Kasumi-1 (cell line): ENCODE data around the gene ODAM.
"Not testable (repeated sequence)": the region's sequence is repeated elsewhere in the genome, so short reads cannot be mapped to it uniquely, and the experiment has no call there.

ENCODE experiments used
- DNase-seq, 2 experiments: peaks; one replicate each; lab custom pipeline; 2025; lab: John Stamatoyannopoulos, UW

Gene ODAM

DNA sequence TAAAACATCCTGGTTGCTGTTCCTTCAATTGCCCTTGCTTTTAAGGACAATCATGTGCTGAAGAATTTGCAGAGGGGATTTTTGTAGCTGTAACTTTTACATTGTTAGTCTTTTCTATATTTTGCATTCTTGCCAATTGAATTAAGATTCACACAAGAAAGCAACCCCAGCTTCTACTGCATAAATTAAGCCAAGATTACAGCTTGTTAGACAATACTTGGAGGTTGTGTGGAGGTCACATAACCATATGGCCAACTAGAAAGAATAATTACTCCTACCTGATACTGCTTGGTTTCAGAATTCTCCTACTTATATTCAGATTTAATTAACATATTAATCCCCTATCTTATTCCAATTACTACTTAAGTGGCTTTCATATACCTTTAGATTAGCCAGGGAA is 26.3 kb downstream of the ODAM start:
- DNase-seq: not testable (repeated sequence)

DNA sequence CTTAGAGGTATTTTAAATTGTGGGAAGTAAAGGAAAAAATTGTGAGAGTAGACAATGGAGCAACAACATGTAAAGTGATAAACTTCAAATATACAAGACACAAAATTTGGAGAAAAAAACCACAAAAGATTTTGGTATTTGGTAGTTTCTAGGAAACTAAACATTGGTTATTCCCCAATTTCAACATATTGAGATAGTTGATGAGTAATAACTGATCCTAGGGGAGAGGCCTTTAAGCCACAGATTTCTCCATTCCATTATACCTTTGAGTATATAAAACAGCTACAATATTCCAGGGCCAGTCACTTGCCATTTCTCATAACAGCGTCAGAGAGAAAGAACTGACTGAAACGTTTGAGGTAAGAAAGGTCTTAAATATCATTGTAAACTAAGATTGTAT is 30.3 kb downstream of the ODAM start, which contains the start of gene FDCSP:
Gene FDCSP, plus strand, starts transcription at position 301 of the 400 bp plus-strand sequence. CDS start 5,071 bp downstream, outside the sequence.
- no peak for DNase-seq

DNA sequence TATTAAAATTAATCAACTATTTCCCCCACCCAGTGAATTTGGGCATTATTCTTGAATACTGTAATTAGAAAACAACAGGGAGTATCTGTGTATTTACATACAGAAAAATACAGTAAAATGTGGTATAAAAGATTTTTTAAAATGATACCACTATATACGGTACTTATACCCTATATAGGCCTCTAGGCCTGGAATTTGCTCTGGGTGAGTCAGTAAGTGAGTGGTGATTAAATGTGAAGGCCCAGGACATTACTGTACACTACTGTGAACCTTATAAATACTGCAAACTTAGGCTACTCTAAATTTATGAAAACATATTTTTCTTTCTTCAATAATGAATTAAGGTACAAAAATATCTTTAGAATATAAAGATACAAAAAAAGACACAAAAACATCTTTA is 40.6 kb downstream of the ODAM start:
- no peak for DNase-seq

DNA sequence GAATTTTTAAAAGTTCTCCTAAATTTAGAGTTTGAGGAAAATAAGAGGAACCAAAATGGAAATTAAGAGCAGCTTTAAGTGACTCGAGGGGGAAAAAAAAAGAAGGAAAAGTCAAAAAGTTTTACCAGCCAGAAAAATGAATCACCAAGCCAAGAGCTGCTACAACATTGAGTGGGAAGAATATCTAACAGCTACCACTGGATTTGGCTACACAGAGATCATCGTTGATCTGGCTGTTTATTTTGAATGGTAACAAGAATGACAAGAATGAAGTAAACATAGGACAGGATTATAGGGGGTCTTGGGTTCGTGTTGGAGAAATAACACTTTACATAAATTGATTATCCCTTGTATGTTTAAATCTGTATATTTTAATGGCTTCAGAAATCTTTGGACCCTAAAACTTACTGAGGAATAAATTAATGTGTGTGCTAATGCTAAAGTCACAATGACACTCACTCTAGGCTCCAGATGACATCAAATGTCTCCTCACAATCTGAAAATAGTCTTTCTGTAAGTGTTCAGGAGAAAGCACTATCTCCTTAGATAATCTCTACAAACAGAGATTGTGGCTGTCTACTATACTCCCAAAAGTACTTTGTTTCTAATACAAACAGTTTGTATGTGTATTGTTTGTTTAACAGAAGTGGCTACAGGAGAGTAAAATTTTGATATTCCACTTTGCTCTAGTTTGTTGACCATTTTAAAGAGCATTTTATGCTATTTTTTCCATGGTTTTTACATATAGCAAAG is 43.8 kb downstream of the ODAM start:
- DNase-seq: no peak

DNA sequence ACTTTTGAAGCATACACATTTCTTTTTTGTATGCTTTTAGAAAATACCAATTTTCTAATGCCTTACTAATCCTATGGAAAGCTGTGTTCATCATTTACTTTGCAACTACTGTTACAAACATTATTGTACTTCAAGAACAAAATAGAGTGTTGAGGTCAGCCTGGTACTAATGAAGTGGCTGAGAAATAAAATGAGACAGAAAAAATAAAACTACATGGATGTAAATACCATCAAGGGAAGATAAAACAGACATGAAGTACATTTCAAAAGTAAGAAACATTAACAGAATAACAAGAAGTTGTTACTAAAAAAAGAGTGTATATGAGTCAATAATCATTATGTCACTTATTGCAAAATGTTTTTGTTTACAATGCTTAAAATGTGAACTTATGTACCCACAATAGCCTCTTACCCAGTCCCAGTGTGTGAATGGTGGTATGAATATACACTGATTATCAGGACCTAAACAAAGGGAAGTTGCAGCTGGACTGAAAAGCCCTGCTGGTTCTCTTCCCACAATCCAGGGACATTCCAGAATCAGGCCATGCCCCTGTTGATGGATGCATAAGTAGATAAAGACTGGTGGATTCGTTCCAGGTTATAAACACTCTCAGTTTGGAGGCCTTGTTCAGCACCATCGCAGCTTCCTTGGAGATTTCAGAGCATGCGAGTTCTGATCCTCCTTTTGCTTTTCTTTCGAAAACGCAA is 44.5 kb downstream of the ODAM start:
- no peak for DNase-seq

DNA sequence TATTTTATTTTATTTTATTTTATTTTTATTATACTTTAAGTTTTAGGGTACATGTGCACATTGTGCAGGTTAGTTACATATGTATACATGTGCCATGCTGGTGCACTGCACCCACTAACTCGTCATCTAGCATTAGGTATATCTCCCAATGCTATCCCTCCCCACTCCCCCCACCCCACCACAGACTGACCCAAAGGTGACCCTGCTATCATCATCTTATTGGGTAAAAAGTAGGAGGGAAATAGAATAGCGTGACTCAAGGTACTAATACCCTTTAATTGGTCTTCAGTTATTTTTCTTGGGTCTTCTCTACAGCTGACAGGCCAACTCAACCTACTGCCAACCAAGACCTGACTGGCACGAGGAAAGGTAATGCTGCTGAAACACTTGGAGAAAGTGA is 46.8 kb downstream of the ODAM start, which contains the start of gene CSN3:
Gene CSN3, plus strand, starts transcription at position 301 of the 400 bp plus-strand sequence. CDS start 2,223 bp downstream, outside the sequence.
- DNase-seq: not testable (repeated sequence)

DNA sequence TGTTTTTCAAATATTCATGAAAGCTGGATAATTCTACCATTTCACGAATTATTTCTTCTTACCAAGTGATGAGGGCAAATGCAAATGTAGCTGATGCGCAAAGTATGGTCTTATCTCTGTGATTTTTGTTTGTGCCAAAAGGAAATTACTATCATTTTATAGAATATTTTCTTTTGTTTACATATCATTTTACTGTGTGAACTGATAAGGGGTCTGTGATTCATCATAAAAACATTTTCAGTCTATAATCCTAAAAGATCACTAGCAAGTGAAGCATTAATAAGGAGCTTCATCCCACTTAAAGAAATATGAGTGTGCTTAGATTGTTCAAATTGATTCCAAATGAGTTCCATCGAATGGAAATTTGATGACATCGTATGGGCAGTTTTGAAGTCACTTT is 47.6 kb downstream of the ODAM start:
- DNase-seq: no peak

DNA sequence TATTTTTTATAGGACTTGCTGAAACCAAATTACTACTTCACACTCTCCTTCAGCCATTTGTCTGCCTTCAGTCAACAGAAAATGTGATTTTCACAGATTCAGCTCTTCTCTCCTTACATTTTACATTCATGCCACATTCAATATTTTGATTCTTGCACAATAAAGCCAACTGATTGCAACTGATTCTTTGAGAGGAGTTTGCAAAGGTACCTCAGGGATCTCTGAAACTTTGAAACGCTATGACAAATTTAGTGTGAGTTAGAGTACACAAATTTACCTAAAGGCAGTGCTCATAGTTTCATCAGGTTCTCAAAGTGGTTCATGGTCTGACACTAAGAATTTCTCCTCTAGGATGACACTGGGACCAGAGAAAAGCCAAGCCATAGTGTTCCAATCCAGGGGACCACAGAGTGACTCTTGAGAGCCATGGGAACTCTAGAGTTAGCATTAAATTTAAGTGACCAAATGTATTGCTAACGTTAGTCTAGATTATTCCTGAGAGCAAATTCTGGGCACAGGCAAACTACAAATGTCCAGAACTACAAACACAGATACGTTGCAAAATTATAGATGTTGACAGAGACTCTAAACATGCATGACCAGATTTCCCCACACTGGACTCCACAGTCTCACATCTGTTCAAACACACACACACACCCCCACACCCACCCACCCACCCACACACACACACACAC is 55.9 kb downstream of the ODAM start:
- DNase-seq: no peak

DNA sequence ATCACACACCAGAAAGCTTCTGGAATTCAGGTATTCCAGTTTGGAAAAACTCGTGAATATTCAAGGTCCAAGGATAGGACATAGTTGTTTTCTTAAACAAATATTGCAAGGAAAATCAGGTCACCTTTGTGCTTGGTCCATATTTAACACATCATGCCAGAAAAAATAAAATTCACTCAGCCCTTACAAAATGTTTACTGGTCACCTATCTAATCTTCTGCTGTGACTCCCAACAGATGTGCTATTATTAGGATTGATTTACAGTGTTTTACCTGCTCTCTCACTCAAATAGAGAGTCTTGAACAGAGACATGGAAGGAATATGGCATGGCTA is 56.4 kb downstream of the ODAM start:
- no peak for DNase-seq
